SK-N-MC (cell line): Measurements from ENCODE around the gene PDE9A.

Source experiments
- DNase-seq: peaks from one replicate; pipeline ENCODE4 v3.0.0-alpha.2; 2011; ENCODE audit warnings: low read depth, low spot score
- H3K27ac ChIP-seq: fragments of 200-600 bp; sonication (generic); 2 replicates; pipeline ENCODE4 v1.5.1; 2016; ENCODE audit warnings: mixed run types
- H3K36me3 ChIP-seq: fragments of 200-600 bp; sonication (generic); 2 replicates; pipeline ENCODE4 v1.6.1; 2017; ENCODE audit warnings: antibody characterized with exemption, low read length, mixed read lengths; ENCODE audit not compliant: insufficient read depth
- H3K4me3 ChIP-seq: fragments of 200-600 bp; sonication (generic); 2 replicates; pipeline ENCODE4 v1.5.1; 2016
- H3K9ac ChIP-seq: fragments of 200-600 bp; sonication (generic); 2 replicates; pipeline ENCODE4 v1.8.0; 2017; ENCODE audit warnings: mixed run types, mixed read lengths; ENCODE audit not compliant: insufficient read length
- H3K9me3 ChIP-seq: fragments of 200-600 bp; sonication (generic); 2 replicates; pipeline ENCODE4 v1.6.1; 2017; ENCODE audit warnings: low read depth, mild to moderate bottlenecking, antibody characterized with exemption, low read length, moderate library complexity, mixed read lengths
- EZH2 ChIP-seq: fragments of 200-600 bp; sonication (generic); IDR thresholded peaks from one replicate; pipeline ENCODE4 v1.6.1; 2017; ENCODE audit warnings: antibody characterized with exemption
- FOXP2 ChIP-seq: optimal IDR thresholded peaks from 2 replicates; pipeline ENCODE3; 2011; ENCODE audit warnings: mild to moderate bottlenecking, moderate library complexity; ENCODE audit not compliant: insufficient read depth; ENCODE audit errors: extremely low read length, control extremely low read depth
- POLR2AphosphoS5 ChIP-seq: IDR thresholded peaks from 2 replicates; pipeline ENCODE4 v1.6.1; 2012; ENCODE audit warnings: mild to moderate bottlenecking, low read depth, low read length, borderline replicate concordance

PDE9A gene

DNA sequence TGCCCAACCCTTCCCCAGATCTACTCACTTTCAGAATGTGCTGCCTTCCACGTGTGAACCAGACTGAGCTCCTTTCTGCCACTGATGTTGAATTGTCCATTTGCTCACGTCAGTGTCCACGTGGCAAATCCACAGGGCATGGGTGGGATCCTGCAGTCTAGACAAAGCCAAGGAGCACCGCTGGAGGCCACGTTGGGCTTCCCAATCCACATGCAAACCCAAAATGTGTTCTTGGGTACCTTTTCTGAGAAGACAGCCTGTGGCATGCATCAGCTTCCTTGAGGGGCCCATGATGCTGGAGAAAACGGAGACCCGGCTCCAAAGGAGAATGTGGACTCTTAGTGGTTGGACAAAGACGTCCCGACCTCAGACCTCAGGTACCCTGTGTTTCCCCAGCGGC lies 87.6 kb downstream of the PDE9A start:
- Histone ChIP-seq H3K27ac (no peak overlapping the region), H3K4me3 (no peak overlapping the region), H3K9me3 (no peaks in the 10 kb centered on the region), H3K9ac (no peak overlapping the region), H3K36me3 (no peaks in the 10 kb centered on the region)
- DNase-seq: no peak
- no peak for TF ChIP-seq FOXP2
- no peak for TF ChIP-seq POLR2AphosphoS5
- no peak for TF ChIP-seq EZH2

DNA sequence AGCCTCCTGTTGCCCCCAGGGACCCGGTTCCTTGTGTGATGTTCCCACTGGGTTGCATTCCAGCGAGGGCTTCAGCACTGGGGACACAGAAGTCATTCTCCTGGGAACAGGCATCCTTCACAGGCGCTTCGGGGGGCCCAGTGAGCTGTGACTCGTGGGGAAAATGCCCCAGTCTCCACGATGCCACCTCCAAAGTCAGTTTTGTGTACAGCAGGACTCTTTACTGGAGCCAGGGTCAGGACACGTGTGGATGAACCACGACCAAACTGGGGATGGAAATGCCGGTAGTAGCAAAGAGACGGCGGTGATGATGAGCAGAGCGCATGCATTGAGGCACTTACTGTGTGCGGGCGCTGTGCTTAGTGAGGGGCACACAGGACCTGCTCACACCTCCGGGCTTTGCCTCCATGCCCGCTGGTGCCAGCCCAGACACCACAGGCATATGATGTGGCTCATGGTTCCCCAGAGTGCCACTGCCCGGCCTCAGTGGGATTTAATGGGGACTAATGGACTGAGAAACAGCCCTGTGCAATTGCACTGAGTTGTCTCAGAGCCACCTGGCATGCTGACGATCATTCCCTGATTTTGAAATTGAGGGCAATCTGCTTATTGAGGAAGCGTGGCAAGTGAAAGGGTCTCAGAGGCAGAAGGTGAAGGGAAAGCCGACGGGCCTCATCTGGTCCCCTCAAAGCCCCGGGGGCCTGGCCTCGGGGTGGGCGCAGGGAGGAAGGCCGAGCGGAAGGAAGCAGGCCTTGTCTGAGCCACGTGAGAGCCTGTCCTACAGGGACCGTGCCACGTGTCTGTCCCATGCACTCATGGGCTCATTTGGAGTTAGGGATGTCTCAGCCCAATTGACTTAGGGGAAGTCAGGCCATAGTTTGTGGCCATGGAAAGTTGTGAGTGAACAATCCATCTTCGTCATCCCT lies 91.4 kb downstream of the PDE9A start:
- TF ChIP-seq EZH2 (no peak), FOXP2 (no peak), POLR2AphosphoS5 (no peak)
- DNase-seq: no peak
- H3K9ac ChIP-seq: no peak overlapping the region
- no peak overlapping the region for H3K4me3 ChIP-seq
- no peak overlapping the region for H3K27ac ChIP-seq
- no peaks in the 10 kb centered on the region for H3K36me3 ChIP-seq
- H3K9me3 ChIP-seq: no peaks in the 10 kb centered on the region

DNA sequence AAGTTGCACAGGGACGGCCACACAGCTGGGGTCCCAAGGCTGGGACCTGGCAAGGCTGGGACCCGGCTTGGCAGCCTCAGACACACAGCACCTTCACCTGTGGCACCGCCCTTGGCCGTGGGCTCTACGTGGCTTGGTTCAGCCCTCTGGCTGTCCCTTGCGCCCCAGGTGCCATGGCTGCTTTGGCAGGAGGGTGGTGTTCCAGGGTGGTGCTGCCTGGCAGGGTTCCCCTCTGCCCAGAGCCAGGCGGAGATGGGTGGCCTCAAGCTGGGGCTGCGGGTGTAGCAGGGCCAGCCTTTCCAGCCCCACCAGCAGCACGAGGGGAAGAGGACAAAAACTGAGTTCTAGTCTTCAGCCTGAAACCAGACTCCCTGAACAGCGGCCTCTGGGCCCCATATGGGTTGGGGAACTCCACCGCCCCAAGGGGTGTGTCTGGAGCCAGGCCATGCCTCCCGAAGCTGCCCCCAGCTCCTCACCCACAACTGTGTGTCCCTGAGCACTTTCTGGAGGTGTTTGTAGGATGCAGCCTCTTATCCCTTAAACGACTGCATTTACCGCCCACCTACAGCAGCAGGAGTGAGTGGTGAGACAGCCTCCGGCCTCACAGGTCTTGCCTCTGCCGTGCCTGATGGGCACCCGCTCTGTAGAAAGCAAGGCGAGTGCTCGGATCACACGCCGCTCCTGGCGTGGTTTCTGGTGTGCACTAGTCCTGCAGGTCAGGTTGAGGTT lies 92.3 kb downstream of the PDE9A start:
- H3K4me3 ChIP-seq: no peak overlapping the region
- no peak for DNase-seq
- no peaks in the 10 kb centered on the region for H3K36me3 ChIP-seq
- no peak overlapping the region for H3K27ac ChIP-seq
- H3K9me3 ChIP-seq: no peaks in the 10 kb centered on the region
- H3K9ac ChIP-seq: no peak overlapping the region
- TF ChIP-seq EZH2: no peak
- TF ChIP-seq FOXP2: no peak
- TF ChIP-seq POLR2AphosphoS5: no peak

DNA sequence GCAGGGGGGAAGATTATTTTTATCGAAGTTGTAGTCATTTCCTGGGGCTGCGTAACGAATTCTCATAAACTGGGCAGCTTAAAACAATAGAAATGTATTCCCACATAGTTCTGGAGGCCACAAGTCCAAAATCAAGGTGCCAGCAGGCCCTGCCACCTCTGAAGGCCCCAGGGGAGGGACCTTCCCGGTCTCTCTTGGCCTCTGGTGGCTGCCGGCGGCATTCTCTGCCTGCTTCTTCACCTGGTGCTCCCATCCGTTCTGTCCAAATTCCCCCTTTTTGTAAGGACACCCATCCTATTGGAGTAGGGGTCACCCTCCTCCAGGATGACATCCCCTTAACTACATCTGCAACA lies 92.8 kb downstream of the PDE9A start:
- Histone ChIP-seq H3K4me3 (no peak overlapping the region), H3K9me3 (no peaks in the 10 kb centered on the region), H3K9ac (no peak overlapping the region), H3K36me3 (no peaks in the 10 kb centered on the region), H3K27ac (no peak overlapping the region)
- TF ChIP-seq EZH2: no peak
- TF ChIP-seq FOXP2: no peak
- TF ChIP-seq POLR2AphosphoS5: no peak
- DNase-seq: no peak

DNA sequence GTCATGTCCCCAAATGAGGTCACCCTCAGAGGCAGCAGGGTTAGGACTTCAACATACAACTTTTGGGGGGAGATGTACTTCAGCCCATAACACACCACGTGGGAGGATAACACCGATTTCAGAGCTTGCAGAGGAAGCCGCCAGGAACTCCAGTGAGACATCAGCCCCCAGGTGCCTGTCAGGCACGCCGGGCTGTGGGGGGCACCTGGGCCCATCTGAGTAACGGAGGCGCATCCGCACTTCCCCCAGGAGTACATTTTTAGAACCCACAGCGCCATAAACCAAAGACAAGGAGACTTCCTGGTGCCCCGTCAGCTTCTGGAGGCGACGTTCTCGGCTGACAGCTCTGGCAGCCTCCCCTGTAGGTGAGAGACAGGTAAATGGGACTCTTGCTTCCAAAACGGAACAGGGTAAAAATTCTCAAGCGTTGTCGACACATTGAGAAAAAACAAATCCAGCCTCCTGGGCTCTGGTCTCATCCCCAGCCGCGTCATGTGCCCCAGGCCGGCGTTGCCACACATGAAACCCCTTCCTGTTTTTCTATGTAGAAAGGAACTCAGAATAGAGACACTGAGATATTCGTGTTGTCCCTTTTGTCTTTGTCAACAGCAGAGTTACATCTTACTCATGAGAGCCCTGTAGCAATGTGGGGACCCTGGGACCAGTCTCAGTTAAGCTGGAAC lies 93.3 kb downstream of the PDE9A start:
- H3K9ac ChIP-seq: no peak overlapping the region

DNA sequence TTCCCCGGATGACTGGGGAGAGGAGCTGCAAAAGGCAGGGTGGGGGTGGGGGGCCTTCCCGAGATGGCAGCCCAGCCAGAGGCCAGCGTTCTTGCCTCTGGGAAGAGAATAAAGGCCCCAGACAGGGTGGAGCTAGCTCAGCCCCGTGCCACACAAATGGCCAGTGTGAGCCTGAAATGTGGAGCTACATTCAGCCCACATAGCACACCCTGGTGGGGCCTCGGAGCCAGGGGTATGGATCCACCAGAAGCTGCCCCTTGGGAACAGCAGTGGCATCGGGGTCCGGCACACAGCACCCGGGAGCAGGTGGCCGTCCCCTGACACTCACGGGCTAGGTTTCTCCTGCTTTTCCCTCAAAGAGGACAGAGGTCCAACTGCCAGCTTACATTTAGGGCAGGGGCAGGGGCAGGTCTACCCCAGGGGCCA lies 93.9 kb downstream of the PDE9A start:
- H3K9ac ChIP-seq: no peak overlapping the region
- H3K27ac ChIP-seq: no peak overlapping the region
- no peaks in the 10 kb centered on the region for H3K9me3 ChIP-seq
- H3K4me3 ChIP-seq: no peak overlapping the region
- H3K36me3 ChIP-seq: no peaks in the 10 kb centered on the region
- no peak for DNase-seq
- TF ChIP-seq EZH2 (no peak), POLR2AphosphoS5 (no peak), FOXP2 (no peak)

More for the DNA sequence above, 93.3 kb downstream of the PDE9A start:
- Histone ChIP-seq H3K4me3 (no peak overlapping the region), H3K27ac (no peak overlapping the region), H3K9me3 (no peaks in the 10 kb centered on the region), H3K36me3 (no peaks in the 10 kb centered on the region)
- TF ChIP-seq EZH2: no peak
- no peak for TF ChIP-seq FOXP2
- no peak for TF ChIP-seq POLR2AphosphoS5
- DNase-seq: no peak

DNA sequence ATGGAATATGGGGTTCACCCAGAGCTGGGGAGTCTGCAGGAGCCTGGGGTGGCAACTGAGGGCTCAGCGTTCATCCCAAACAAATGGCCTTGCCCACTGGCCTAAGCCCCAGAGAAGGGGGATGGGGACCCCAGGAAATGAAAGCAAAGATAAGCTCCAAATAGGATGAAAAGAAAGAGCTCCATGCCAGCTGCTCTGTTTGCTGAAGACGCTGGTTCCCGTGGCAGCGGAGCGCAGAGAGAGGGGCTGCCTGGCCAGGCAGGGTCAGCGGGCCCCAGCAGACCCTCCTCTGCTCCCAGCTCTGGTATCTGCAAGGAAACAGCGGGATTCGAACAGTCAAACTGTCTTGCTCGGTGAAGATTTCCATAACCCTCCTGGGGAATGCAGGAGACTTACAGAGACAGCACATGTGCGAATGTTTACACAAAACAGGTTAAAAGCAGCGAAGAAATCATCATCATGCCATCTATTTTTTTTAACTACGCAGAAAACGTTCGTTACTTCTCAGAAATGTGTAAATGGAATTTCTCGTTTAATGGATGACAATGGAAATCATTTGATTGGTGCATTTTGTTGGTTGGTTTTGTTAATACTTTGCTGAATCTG lies 94.4 kb downstream of the PDE9A start:
- TF ChIP-seq EZH2 (no peak), POLR2AphosphoS5 (no peak), FOXP2 (no peak)
- DNase-seq: no peak
- H3K27ac ChIP-seq: no peak overlapping the region
- no peaks in the 10 kb centered on the region for H3K9me3 ChIP-seq
- no peak overlapping the region for H3K9ac ChIP-seq
- H3K4me3 ChIP-seq: no peak overlapping the region
- H3K36me3 ChIP-seq: no peaks in the 10 kb centered on the region

DNA sequence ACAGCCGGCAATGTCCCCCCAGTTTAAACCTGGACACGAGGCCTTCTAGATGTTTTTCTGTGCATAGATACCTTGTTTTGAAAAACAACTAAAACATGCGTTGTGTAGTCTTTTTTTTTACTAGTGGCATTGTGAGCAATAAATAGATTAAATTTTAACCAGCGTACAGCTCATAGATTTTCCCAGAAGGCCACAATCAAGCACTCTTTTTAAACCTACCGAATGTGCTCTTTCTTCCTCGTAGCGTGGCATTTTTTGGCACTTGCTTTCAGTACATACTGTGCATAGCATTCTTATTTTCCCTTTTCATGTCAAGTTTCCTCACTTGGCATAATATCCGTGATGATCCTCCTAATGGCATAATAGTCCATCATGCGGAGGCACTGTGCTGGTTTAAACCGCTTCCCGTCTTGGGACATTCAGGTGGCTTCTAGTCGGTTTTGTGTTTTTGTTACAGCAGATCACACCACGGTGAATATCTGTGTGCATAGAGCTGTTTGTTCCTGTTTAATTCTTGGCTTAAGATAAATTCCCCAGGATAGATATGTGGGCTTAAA lies 95.3 kb downstream of the PDE9A start:
- no peak for TF ChIP-seq EZH2
- TF ChIP-seq FOXP2: no peak
- TF ChIP-seq POLR2AphosphoS5: no peak
- no peaks in the 10 kb centered on the region for H3K9me3 ChIP-seq
- H3K27ac ChIP-seq: no peak overlapping the region
- H3K36me3 ChIP-seq: no peaks in the 10 kb centered on the region
- DNase-seq: no peak
- no peak overlapping the region for H3K9ac ChIP-seq
- no peak overlapping the region for H3K4me3 ChIP-seq
